AG04450 (cell line): ENCODE measurements around the gene MRPL28. TPM values are rescaled to one million over a fixed set of nuclear protein-coding genes. Genes with fewer than 3 reads are reported as not detected.
A peak's percentile ranks its signal among the peaks of the same experiment; 100 is the strongest.

Source experiments
- CTCF ChIA-PET: fragments of 300-600, 350-600 bp; formaldehyde crosslinking; extraction: SDS; loops from one replicate; lab custom pipeline; 2022; ENCODE audit warnings: antibody characterized with exemption, inconsistent platforms; lab: Charles Lee
- POLR2A ChIA-PET: fragments of 350-600 bp; formaldehyde crosslinking; extraction: SDS; loops from one replicate; lab custom pipeline; 2021; ENCODE audit warnings: antibody characterized with exemption, inconsistent platforms; lab: Yijun Ruan, JAX
- DNase-seq: peaks from one replicate; pipeline ENCODE4 v3.0.0-alpha.2; 2011; ENCODE audit warnings: low read depth, low spot score
- H3K27ac ChIP-seq: one replicate; pipeline ENCODE4 v1.5.1; 2012; ENCODE audit warnings: low read depth, low read length, control low read depth
- H3K27me3 ChIP-seq: one replicate; pipeline ENCODE4 v1.6.0; 2012; ENCODE audit warnings: low read length; ENCODE audit not compliant: control insufficient read depth, insufficient read depth
- H3K4me3 ChIP-seq: 2 replicates; pipeline ENCODE4 v1.5.1; 2011; ENCODE audit warnings: mild to moderate bottlenecking, low read depth, low read length, control low read depth
- H3K9me3 ChIP-seq: 2 replicates; pipeline ENCODE4 v1.5.1; 2012; ENCODE audit warnings: low read length; ENCODE audit not compliant: control insufficient read depth, insufficient read depth
- CTCF ChIP-seq: IDR thresholded peaks from 2 replicates; pipeline ENCODE4 v1.5.1; 2011; ENCODE audit warnings: low read depth, low read length, control low read depth, inconsistent platforms
- polyA plus RNA-seq: library from polyadenylated mRNA; depleted of rRNA; stranded (reverse); fragments of >200 nt; gene quantifications from 2 replicates; pipeline ENCODE4 v1.2.3, GENCODE V29; 2011

The MRPL28 gene
- polyA plus RNA-seq, 1 experiment: 144 TPM

GRCh38 chr16:397135-397661 lies 26.9 kb upstream of the MRPL28 start, which contains the start of gene NME4:
Gene NME4, plus strand, starts transcription at chr16:397199. Its CDS starts 24 bp downstream, at chr16:397223.
- ChIA-PET CTCF (no interaction called here), POLR2A (interaction anchor here (0.6 kb wide), 1 partner anchor 77 kb away, joined by 3 read pairs; no protein-coding TSS in a partner anchor)
- peak within 1 kb of the TSS; percentile 64 for H3K4me3 ChIP-seq
- peak within 1 kb of the TSS; percentile 47 for H3K27ac ChIP-seq
- peaks cover under 1% of the 10 kb centered on the region for H3K9me3 ChIP-seq
- DNase-seq: no peak
- no peak for TF ChIP-seq CTCF
- no peaks in the 10 kb centered on the region for H3K27me3 ChIP-seq

- DNase-seq: no peak
- H3K27me3 ChIP-seq: no peaks in the 10 kb centered on the region
- TF ChIP-seq CTCF: no peak
- ChIA-PET CTCF (no interaction called here), POLR2A (no interaction called here)
- peak overlapping the region; percentile 64 for H3K4me3 ChIP-seq
- H3K9me3 ChIP-seq: peaks cover 7% of the 10 kb centered on the region
- no peak overlapping the region for H3K27ac ChIP-seq
Measured at GRCh38 chr16:396605-397004, 26.3 kb upstream of the MRPL28 start.

GRCh38 chr16:396199-396598 lies 25.9 kb upstream of the MRPL28 start:
- POLR2A ChIA-PET: no interaction called here
- Histone ChIP-seq H3K27me3 (no peaks in the 10 kb centered on the region), H3K9me3 (peaks cover 7% of the 10 kb centered on the region), H3K4me3 (peak overlapping the region; percentile 64), H3K27ac (no peak overlapping the region)
- CTCF ChIA-PET: no interaction called here
- no peak for TF ChIP-seq CTCF
- DNase-seq: no peak

GRCh38 chr16:392450-393030 lies 22.2 kb upstream of the MRPL28 start:
- ChIA-PET POLR2A (no interaction called here), CTCF (no interaction called here)
- DNase-seq: no peak
- H3K9me3 ChIP-seq: peaks cover 7% of the 10 kb centered on the region
- H3K27me3 ChIP-seq: no peaks in the 10 kb centered on the region
- H3K4me3 ChIP-seq: no peak overlapping the region
- no peak overlapping the region for H3K27ac ChIP-seq
- no peak for TF ChIP-seq CTCF

GRCh38 chr16:391885-392335 lies 21.6 kb upstream of the MRPL28 start:
- H3K27me3 ChIP-seq: no peaks in the 10 kb centered on the region
- CTCF ChIA-PET: interaction anchor here (0.7 kb wide), 1 partner anchor 104 kb away, joined by 3 read pairs; no protein-coding TSS in a partner anchor
- TF ChIP-seq CTCF: peak; percentile 70
- no peak overlapping the region for H3K27ac ChIP-seq
- POLR2A ChIA-PET: no interaction called here
- H3K9me3 ChIP-seq: peaks cover 7% of the 10 kb centered on the region
- peak; percentile 45 for DNase-seq
- no peak overlapping the region for H3K4me3 ChIP-seq
